Body of pancreas (tissue), 4 donors: ENCODE measurements around the gene CDH4. TPM values are rescaled to one million over a fixed set of nuclear protein-coding genes. Genes with fewer than 3 reads are reported as not detected.

ENCODE experiments used
- ATAC-seq: fragments of 150-250 bp; one replicate; pipeline ENCODE4 v1.9.1; 2016
- DNase-seq, 4 donors: peaks; one replicate each; pipeline ENCODE4 v3.0.0-alpha.2; 2019
- H3K27ac ChIP-seq, 4 donors: fragments of 200-600 bp; sonication (generic); 1 replicate in 3 of 4; 2 replicates in 1 of 4; pipeline versions ENCODE4 v1.5.1 to v1.6.1; 2016 to 2019; ENCODE audit warnings: mild to moderate bottlenecking in 1 of 4, mixed read lengths in 1 of 4, moderate library complexity in 1 of 4
- H3K27me3 ChIP-seq, 2 donors: fragments of 200-600 bp; sonication (generic); one replicate each; pipeline ENCODE4 v1.6.0; 2016; ENCODE audit warnings: mild to moderate bottlenecking in 1 of 2
- H3K36me3 ChIP-seq, 2 donors: fragments of 200-600 bp; sonication (generic); replicated peaks in 1 of 2; 2 replicates each; pipeline ENCODE4 v1.5.1; 2016; ENCODE audit warnings: low read depth in 2 of 2; ENCODE audit not compliant: insufficient read depth in 1 of 2
- H3K4me1 ChIP-seq: fragments of 200-600 bp; sonication (generic); one replicate; pipeline ENCODE4 v1.6.0; 2016
- H3K4me3 ChIP-seq, 2 donors: fragments of 200-600 bp; sonication (generic); 1 replicate in 1 of 2; 2 replicates in 1 of 2; pipeline ENCODE4 v1.5.1; 2016 to 2019
- H3K9me3 ChIP-seq, 3 donors: fragments of 200-600 bp; sonication (generic); 1 replicate in 2 of 3; 2 replicates in 1 of 3; pipeline ENCODE4 v1.5.1; 2016
- CTCF ChIP-seq, 7 experiments: fragments of 450-650 bp in 4 of 7; fragments of 200-600 bp in 3 of 7; sonication (generic) in 3 of 7; IDR thresholded peaks; one replicate each; pipeline ENCODE4 v1.5.1; 2016 to 2019; ENCODE audit warnings: antibody characterized with exemption in 7 of 7
- POLR2A ChIP-seq, 3 donors: fragments of 450-650 bp; IDR thresholded peaks; one replicate each; pipeline ENCODE4 v1.6.1; 2016; ENCODE audit warnings: antibody characterized with exemption in 3 of 3, mild to moderate bottlenecking in 2 of 3
- WGBS, 2 donors: methylation state at CpG; one replicate each; pipeline ENCODE4 v1.1.5; 2017; 5-methylcytosine and 5-hydroxymethylcytosine counted together
- intact Hi-C: fragments of 100-400 bp; cut with DNase I; formaldehyde crosslinking; loops from one replicate; pipeline ENCODE4 v1.15.1; 2023
- total RNA-seq, 2 donors: library from RNA; depleted of rRNA; stranded (reverse); fragments of >200 nt; gene quantifications; one replicate each; pipeline ENCODE4 v1.1.0, GENCODE V29; 2016

CDH4 gene
- total RNA-seq, 2 donors from 2014 or later, result 0.33 to 0.52 TPM

DNA sequence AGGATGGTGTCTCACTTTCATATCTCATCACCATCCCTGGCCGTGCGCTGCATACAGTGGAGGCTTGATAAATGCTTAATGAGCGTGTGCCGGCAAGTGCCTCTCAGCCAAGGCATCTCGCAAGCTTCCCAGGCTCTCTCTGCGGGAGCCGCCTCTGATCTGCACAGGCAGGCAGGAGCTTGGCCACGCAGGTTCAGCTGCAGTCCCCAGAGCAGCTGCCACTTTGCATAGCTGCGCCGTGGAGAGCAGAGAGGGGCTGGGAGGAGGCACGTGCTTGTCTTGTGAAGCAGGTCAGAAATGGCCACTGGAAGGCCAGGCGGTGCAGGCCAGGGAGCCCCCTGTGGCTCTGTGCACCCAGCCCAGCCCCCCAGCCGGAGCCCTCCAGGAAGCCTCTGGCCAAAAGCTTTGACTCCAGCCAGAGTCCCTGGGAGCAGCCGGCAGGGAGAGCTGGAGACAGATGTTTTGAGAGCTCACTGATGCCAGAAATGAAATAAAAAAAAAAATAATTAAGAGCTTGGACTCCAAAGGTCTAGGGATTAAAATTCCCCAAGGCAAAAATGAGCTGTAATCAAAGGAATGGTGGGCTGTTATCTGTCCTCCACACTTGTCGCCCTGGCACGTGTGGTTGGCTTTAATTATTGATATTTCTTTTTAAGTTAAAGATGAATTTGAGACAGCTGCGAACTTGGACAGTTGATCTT lies 377.0 kb downstream of the CDH4 start:
- Histone ChIP-seq H3K27me3 (no peaks in the 10 kb centered on the region), H3K27ac (no peak overlapping the region), H3K4me3 (no peak overlapping the region), H3K36me3 (no peaks in the 10 kb centered on the region), H3K9me3 (no peaks in the 10 kb centered on the region), H3K4me1 (no peaks in the 10 kb centered on the region)
- intact Hi-C loops, result no loop called here
- ATAC-seq, result no peak
- WGBS, 2 donors, result 16 to 35% methylated on average over 16 to 17 of the region's 17 CpGs
- no peak for TF ChIP-seq CTCF (IDR thresholded peaks at IDR 0.05)
- no peak for TF ChIP-seq POLR2A (IDR thresholded peaks at IDR 0.05)
- DNase-seq, result no peak

- H3K4me1 ChIP-seq, result no peaks in the 10 kb centered on the region
- no peak overlapping the region for H3K4me3 ChIP-seq
- no peak for DNase-seq
- H3K27ac ChIP-seq, result no peak overlapping the region
- intact Hi-C loops, result no loop called here
- TF ChIP-seq CTCF (IDR thresholded peaks at IDR 0.05) (no peak), POLR2A (IDR thresholded peaks at IDR 0.05) (no peak)
- H3K9me3 ChIP-seq, result no peaks in the 10 kb centered on the region
- WGBS, 2 donors, result 54 to 71% methylated on average over 13 to 24 of the region's 25 CpGs
- ATAC-seq, result no peak
- no peaks in the 10 kb centered on the region for H3K36me3 ChIP-seq
- no peaks in the 10 kb centered on the region for H3K27me3 ChIP-seq
Measured at GRCh38 chr20:61629602-61630390, 377.7 kb downstream of the CDH4 start.

GRCh38 chr20:61630391-61630650 lies 378.3 kb downstream of the CDH4 start:
- ATAC-seq (no peak), DNase-seq (no peak)
- intact Hi-C loops, result no loop called here
- Histone ChIP-seq H3K27ac (no peak overlapping the region), H3K4me1 (no peaks in the 10 kb centered on the region), H3K4me3 (no peak overlapping the region), H3K36me3 (no peaks in the 10 kb centered on the region), H3K27me3 (no peaks in the 10 kb centered on the region), H3K9me3 (no peaks in the 10 kb centered on the region)
- 50 to 72% methylated on average over 2 to 5 of the region's 5 CpGs for WGBS, 2 donors
- TF ChIP-seq POLR2A (IDR thresholded peaks at IDR 0.05), result no peak
- TF ChIP-seq CTCF (IDR thresholded peaks at IDR 0.05), result no peak

- Histone ChIP-seq H3K27ac (no peak overlapping the region), H3K4me1 (no peaks in the 10 kb centered on the region), H3K9me3 (no peaks in the 10 kb centered on the region), H3K4me3 (no peak overlapping the region), H3K27me3 (no peaks in the 10 kb centered on the region), H3K36me3 (no peaks in the 10 kb centered on the region)
- intact Hi-C loops, result no loop called here
- DNase-seq (no peak), ATAC-seq (no peak)
- no peak for TF ChIP-seq POLR2A (IDR thresholded peaks at IDR 0.05)
- no peak for TF ChIP-seq CTCF (IDR thresholded peaks at IDR 0.05)
- 69% methylated on average over 10 of the region's 10 CpGs for WGBS, 2 donors
Measured at GRCh38 chr20:61630816-61631215, 378.8 kb downstream of the CDH4 start.

DNA sequence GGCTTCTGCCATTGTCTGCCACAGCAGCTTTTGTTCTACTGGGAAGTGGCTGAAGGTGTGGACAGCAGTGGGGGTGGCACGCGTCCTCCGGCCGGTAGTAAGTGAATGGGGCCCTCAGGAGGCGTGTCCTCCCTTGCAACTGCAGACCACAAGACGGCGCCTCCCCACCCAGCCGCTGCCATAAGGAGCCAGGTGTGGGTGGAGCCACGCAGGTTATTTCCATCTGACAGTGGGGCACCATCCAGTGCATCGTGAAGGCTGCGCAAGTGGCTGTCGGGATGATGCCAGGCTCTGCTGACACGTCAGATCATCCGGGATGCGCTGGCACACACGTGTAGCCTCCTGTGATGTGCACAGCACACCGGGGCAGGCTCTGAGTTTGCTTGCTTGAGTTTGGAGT lies 379.7 kb downstream of the CDH4 start:
- Histone ChIP-seq H3K4me3 (no peak overlapping the region), H3K4me1 (no peaks in the 10 kb centered on the region), H3K27me3 (no peaks in the 10 kb centered on the region), H3K27ac (no peak overlapping the region), H3K9me3 (no peaks in the 10 kb centered on the region), H3K36me3 (no peaks in the 10 kb centered on the region)
- 60 to 72% methylated on average over 11 to 17 of the region's 17 CpGs for WGBS, 2 donors
- intact Hi-C loops, result no loop called here
- no peak for DNase-seq
- no peak for ATAC-seq
- no peak for TF ChIP-seq CTCF (IDR thresholded peaks at IDR 0.05)
